ENCODE measurements around the gene RAB37. TPM values are rescaled to one million over a fixed set of nuclear protein-coding genes. Genes with fewer than 3 reads are reported as not detected.

The RAB37 gene
- total RNA-seq, 3 donors from 2014 or later, result 0.98 to 2.1 (median 2.0) TPM

DNA sequence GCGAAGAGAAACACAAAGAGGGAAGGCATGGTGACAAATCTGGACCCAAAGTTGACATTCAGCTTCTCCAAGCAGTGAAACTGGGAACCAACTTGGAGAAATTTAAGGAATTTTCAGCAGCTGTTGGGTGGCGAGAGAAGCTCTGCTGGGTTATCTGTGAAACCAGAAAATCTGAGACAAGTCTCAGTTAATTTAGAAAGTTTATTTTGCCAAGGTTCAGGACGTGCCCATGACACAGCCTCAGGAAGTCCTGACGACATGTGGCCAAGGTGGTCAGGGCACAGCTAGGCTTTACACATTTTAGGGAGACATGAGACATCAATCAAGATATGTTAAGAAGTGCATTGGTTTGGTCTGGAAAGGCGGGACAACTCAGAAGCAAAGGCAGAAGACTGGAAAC is 13.2 kb upstream of the RAB37 start:
- TF ChIP-seq POLR2AphosphoS5 (IDR thresholded peaks at IDR 0.05) (no peak), POLR2A (IDR thresholded peaks at IDR 0.05) (no peak)
- TF ChIP-seq, protein P1, sequence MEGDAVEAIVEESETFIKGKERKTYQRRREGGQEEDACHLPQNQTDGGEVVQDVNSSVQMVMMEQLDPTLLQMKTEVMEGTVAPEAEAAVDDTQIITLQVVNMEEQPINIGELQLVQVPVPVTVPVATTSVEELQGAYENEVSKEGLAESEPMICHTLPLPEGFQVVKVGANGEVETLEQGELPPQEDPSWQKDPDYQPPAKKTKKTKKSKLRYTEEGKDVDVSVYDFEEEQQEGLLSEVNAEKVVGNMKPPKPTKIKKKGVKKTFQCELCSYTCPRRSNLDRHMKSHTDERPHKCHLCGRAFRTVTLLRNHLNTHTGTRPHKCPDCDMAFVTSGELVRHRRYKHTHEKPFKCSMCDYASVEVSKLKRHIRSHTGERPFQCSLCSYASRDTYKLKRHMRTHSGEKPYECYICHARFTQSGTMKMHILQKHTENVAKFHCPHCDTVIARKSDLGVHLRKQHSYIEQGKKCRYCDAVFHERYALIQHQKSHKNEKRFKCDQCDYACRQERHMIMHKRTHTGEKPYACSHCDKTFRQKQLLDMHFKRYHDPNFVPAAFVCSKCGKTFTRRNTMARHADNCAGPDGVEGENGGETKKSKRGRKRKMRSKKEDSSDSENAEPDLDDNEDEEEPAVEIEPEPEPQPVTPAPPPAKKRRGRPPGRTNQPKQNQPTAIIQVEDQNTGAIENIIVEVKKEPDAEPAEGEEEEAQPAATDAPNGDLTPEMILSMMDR (IDR thresholded peaks at IDR 0.05), result no peak
- H3K4me3 ChIP-seq, result no peak overlapping the region
- H3K36me3 ChIP-seq, result no peaks in the 10 kb centered on the region
- no peak for DNase-seq (ENCODE audit: low spot score in 2 of 2)
- H3K4me1 ChIP-seq, result no peaks in the 10 kb centered on the region
- H3K27me3 ChIP-seq, result peaks cover 0 to 6% of the 10 kb centered on the region in 2 donors
- intact Hi-C loops (cut with DNase I; ENCODE audit: low total_unique reads), result no loop called here
- no peak overlapping the region for H3K27ac ChIP-seq
- H3K9me3 ChIP-seq, result no peaks in the 10 kb centered on the region

DNA sequence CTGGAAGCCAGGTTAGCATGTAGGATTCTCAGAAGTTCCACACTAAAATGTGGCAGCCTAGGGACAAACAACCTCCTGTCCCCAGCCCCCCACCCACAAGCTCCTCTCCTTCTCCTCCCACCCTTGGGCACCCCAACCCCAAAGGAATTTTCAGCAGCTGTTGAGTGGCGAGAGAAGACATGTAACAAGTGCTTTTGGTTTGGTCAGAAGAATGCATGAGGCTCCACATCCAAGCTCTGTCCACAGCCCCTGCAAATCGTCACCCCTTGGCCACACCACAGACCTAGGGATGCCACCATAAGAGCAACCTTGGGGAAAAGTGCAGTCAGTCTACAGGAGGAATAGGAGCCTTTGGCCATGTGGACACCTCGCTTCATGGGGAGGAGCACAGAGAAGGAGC is 11.9 kb upstream of the RAB37 start:
- no peaks in the 10 kb centered on the region for H3K4me1 ChIP-seq
- H3K4me3 ChIP-seq, result no peak overlapping the region
- TF ChIP-seq POLR2AphosphoS5 (IDR thresholded peaks at IDR 0.05), result no peak
- TF ChIP-seq, protein P1 (IDR thresholded peaks at IDR 0.05), result no peak
- no peak for TF ChIP-seq POLR2A (IDR thresholded peaks at IDR 0.05)
- DNase-seq (ENCODE audit: low spot score in 2 of 2), result no peak
- H3K27ac ChIP-seq, result no peak overlapping the region
- intact Hi-C loops (cut with DNase I; ENCODE audit: low total_unique reads), result no loop called here
- no peaks in the 10 kb centered on the region for H3K36me3 ChIP-seq
- H3K9me3 ChIP-seq, result no peaks in the 10 kb centered on the region
- peaks cover 0 to 6% of the 10 kb centered on the region in 2 donors for H3K27me3 ChIP-seq

DNA sequence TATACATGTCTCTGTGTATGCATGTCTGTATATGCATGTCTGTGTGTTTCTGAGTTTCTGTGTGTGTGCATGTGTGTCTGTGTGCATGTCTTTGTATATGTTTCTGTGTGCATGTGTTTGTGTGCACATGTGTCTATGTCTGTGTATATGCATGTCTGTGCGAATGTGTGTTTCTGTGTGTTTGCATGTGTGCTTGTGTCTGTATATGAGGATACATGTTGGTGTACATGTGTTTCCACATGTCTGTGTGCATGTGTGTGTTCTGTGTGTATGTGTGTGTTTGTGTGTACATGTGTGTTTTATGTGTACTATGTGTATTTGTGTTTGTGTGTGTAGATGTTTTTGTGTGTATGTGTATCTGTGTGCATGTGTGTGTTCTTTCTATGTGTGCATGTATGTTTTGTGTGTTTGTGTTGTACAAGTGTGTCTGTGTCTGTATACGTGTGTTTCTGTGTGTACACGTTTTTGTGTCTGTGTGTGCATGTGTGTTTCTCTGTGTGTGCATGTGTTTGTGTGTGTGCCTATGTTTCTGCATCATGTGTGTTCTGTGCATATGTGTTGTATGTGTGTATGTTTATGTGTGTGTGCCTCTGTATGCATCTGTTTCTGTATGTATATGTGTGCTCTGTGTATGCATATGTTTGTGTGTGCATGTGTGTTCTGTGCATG is 8.9 kb upstream of the RAB37 start:
- Histone ChIP-seq H3K27ac (no peak overlapping the region), H3K36me3 (no peaks in the 10 kb centered on the region), H3K27me3 (peaks cover 0 to 5% of the 10 kb centered on the region in 2 donors), H3K4me3 (no peak overlapping the region), H3K9me3 (no peaks in the 10 kb centered on the region), H3K4me1 (no peaks in the 10 kb centered on the region)
- no peak for DNase-seq (ENCODE audit: low spot score in 2 of 2)
- intact Hi-C loops (cut with DNase I; ENCODE audit: low total_unique reads), result no loop called here
- TF ChIP-seq, protein P1 (IDR thresholded peaks at IDR 0.05), result no peak

DNA sequence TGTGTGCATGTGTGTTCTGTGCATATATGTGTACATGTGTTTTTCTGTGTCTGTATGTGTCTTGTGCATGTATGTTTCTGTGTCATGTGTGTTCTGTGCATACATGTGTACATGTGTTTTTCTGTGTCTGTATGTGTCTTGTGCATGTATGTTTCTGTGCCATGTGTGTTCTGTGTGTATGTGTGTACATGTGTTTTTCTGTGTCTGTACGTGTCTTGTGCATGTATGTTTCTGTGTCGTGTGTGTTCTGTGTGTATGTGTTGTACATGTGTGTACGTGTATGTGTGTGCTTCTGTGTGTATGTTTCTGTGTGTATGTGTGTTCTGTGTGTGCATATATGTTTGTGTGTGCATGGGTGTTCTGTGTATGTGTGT is 8.4 kb upstream of the RAB37 start:
- no peaks in the 10 kb centered on the region for H3K36me3 ChIP-seq
- no peak for DNase-seq (ENCODE audit: low spot score in 2 of 2)
- H3K27me3 ChIP-seq, result peaks cover 0 to 5% of the 10 kb centered on the region in 2 donors
- no peaks in the 10 kb centered on the region for H3K4me1 ChIP-seq
- intact Hi-C loops (cut with DNase I; ENCODE audit: low total_unique reads), result no loop called here
- no peak for TF ChIP-seq POLR2AphosphoS5 (IDR thresholded peaks at IDR 0.05)
- TF ChIP-seq, protein P1 (IDR thresholded peaks at IDR 0.05), result no peak
- no peak overlapping the region for H3K27ac ChIP-seq
- H3K4me3 ChIP-seq, result no peak overlapping the region
- no peaks in the 10 kb centered on the region for H3K9me3 ChIP-seq

DNA sequence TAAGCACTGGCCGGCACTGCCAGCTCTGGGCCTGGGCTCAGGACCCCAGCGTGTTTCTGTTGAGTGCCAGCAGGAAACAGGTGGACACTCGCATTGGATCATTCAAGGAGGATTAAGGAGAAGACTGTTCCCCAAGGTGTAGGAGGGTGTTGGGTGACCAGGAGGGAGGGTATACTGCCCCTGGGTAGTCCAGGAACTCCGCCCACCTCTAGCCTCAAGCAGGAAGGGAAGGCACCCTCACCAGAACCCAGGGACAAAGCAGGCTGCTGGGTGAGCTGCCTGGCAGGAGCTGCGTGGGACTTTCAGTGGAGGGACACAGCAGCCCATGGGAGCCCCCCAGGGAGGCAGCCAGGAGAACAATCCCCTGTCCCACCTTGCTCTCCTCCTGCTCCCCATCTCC is 7.7 kb upstream of the RAB37 start:
- H3K27me3 ChIP-seq, result peaks cover 0 to 5% of the 10 kb centered on the region in 2 donors
- TF ChIP-seq POLR2A (IDR thresholded peaks at IDR 0.05), result no peak
- TF ChIP-seq, protein P1 (IDR thresholded peaks at IDR 0.05), result no peak
- TF ChIP-seq POLR2AphosphoS5 (IDR thresholded peaks at IDR 0.05), result no peak
- DNase-seq (ENCODE audit: low spot score in 2 of 2), result no peak
- no peaks in the 10 kb centered on the region for H3K9me3 ChIP-seq
- no peak overlapping the region for H3K27ac ChIP-seq
- no peak overlapping the region for H3K4me3 ChIP-seq
- H3K36me3 ChIP-seq, result no peaks in the 10 kb centered on the region
- H3K4me1 ChIP-seq, result no peaks in the 10 kb centered on the region
- intact Hi-C loops (cut with DNase I; ENCODE audit: low total_unique reads), result no loop called here
